ENCODE measurements around the gene FAM187B.
A peak's percentile ranks its signal among the peaks of the same experiment; 100 is the strongest.

The FAM187B gene

GRCh38 chr19:35267818-35268535, 39.4 kb upstream of the FAM187B start:
- DNase-seq (ENCODE audit: extremely low spot score) = peak; percentile 93
- ChIA-PET CTCF (interaction anchor here (0.7 to 1.5 kb wide), 2 partner anchors 124 to 126 kb away, joined by 3 read pairs; no protein-coding TSS in a partner anchor), POLR2A (no interaction called here)
- TF ChIP-seq L3MBTL2 (conservative IDR thresholded peaks at IDR 0.05) (no peak), HDGF (IDR thresholded peaks at IDR 0.05; ENCODE audit: borderline replicate concordance) (no peak), SP1 (IDR thresholded peaks at IDR 0.05) (no peak), SUZ12 (IDR thresholded peaks at IDR 0.05) (no peak)

DNA sequence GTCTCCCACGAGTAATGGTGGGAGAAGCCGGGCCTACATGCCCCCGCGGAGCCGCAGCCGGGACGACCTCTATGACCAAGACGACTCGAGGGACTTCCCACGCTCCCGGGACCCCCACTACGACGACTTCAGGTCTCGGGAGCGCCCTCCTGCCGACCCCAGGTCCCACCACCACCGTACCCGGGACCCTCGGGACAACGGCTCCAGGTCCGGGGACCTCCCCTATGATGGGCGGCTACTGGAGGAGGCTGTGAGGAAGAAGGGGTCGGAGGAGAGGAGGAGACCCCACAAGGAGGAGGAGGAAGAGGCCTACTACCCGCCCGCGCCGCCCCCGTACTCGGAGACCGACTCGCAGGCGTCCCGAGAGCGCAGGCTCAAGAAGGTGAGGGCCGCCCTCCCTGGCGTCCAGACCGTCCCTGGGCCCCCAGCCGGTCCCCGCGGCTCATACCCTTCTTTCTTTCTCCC, 38.8 kb upstream of the FAM187B start:
- no peak for TF ChIP-seq BHLHE40 (IDR thresholded peaks at IDR 0.05; ENCODE audit: borderline replicate concordance)
- TF ChIP-seq L3MBTL2 (conservative IDR thresholded peaks at IDR 0.05) = no peak
- no peak for TF ChIP-seq SP1 (IDR thresholded peaks at IDR 0.05)
- TF ChIP-seq ELF4 (IDR thresholded peaks at IDR 0.05) = no peak
- no peak for TF ChIP-seq SUZ12 (IDR thresholded peaks at IDR 0.05)
- no peak for TF ChIP-seq ARNT (IDR thresholded peaks at IDR 0.05)
- no peak for TF ChIP-seq CTBP1 (IDR thresholded peaks at IDR 0.05; ENCODE audit: borderline replicate concordance)
- TF ChIP-seq, protein P1, sequence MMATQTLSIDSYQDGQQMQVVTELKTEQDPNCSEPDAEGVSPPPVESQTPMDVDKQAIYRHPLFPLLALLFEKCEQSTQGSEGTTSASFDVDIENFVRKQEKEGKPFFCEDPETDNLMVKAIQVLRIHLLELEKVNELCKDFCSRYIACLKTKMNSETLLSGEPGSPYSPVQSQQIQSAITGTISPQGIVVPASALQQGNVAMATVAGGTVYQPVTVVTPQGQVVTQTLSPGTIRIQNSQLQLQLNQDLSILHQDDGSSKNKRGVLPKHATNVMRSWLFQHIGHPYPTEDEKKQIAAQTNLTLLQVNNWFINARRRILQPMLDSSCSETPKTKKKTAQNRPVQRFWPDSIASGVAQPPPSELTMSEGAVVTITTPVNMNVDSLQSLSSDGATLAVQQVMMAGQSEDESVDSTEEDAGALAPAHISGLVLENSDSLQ (IDR thresholded peaks at IDR 0.05) = no peak
- no peak for TF ChIP-seq ZNF384 (IDR thresholded peaks at IDR 0.05)
- TF ChIP-seq FOXA1 (IDR thresholded peaks at IDR 0.05) = no peak
- TF ChIP-seq LEF1 (IDR thresholded peaks at IDR 0.05; ENCODE audit: borderline replicate concordance) = no peak
- no peak for TF ChIP-seq FOXM1 (IDR thresholded peaks at IDR 0.05; ENCODE audit: borderline replicate concordance)
- ChIA-PET POLR2A (no interaction called here), CTCF (interaction anchor here (0.6 to 1.5 kb wide), 3 partner anchors 118 to 126 kb away, joined by 3 read pairs; no protein-coding TSS in a partner anchor)
- no peak for DNase-seq (ENCODE audit: extremely low spot score)

- no peak for DNase-seq (ENCODE audit: extremely low spot score)
Observed at GRCh38 chr19:35266520-35267352, 38.2 kb upstream of the FAM187B start.

DNA sequence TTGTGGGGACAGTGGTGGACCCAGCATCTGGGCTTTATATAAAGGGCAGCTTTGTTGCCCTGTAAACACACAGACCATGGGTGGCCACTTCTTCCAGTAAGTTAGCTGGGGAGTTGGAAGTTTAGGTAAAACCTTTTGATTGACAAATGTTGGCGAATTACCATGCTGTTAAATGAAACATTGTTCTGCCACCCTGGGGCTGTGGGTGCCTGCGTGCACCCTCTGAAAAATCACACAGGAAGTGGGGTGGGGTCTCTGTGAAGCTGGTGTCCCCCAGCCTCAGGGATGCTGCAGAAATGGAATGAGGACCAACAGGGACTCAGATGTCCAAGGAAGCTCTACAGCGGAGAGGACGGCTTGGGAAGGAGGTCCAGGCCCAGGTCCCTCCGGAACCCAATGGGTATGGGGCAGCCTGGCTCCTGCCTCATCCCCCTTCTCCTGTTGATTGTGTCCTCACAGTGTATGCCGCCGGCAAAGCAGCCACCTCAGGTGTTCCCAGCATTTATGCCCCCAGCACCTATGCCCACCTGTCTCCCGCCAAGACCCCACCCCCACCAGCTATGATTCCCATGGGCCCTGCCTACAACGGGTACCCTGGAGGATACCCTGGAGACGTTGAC, 37.5 kb upstream of the FAM187B start:
- TF ChIP-seq CTBP1 (IDR thresholded peaks at IDR 0.05; ENCODE audit: borderline replicate concordance) (no peak), FOXK2 (IDR thresholded peaks at IDR 0.05) (no peak), FOXA1 (IDR thresholded peaks at IDR 0.05) (no peak), ARNT (IDR thresholded peaks at IDR 0.05) (no peak), SUZ12 (IDR thresholded peaks at IDR 0.05) (no peak), ELF4 (IDR thresholded peaks at IDR 0.05) (no peak), FOXM1 (IDR thresholded peaks at IDR 0.05; ENCODE audit: borderline replicate concordance) (no peak), TARDBP (IDR thresholded peaks at IDR 0.05) (no peak)
- TF ChIP-seq, protein P1 (IDR thresholded peaks at IDR 0.05) = no peak
- DNase-seq (ENCODE audit: extremely low spot score) = no peak
- ChIA-PET CTCF (interaction anchor here (1.5 kb wide), 1 partner anchor 124 kb away, joined by 3 read pairs; no protein-coding TSS in a partner anchor), POLR2A (interaction anchor here (1.3 kb wide), 2 partner anchors 15 to 61 kb away, joined by 3 to 4 read pairs; no protein-coding TSS in a partner anchor)

More at GRCh38 chr19:35266520-35267352, 38.2 kb upstream of the FAM187B start:
- POLR2A ChIA-PET = interaction anchor here (1.3 kb wide), 2 partner anchors 16 to 62 kb away, joined by 3 to 4 read pairs; no protein-coding TSS in a partner anchor
- CTCF ChIA-PET = interaction anchor here (0.6 to 1.5 kb wide), 2 partner anchors 117 to 125 kb away, joined by 3 read pairs; no protein-coding TSS in a partner anchor
- TF ChIP-seq CTBP1 (IDR thresholded peaks at IDR 0.05; ENCODE audit: borderline replicate concordance) (no peak), NFRKB (IDR thresholded peaks at IDR 0.05) (no peak), FOXM1 (IDR thresholded peaks at IDR 0.05; ENCODE audit: borderline replicate concordance) (no peak), BHLHE40 (IDR thresholded peaks at IDR 0.05; ENCODE audit: borderline replicate concordance) (no peak), L3MBTL2 (conservative IDR thresholded peaks at IDR 0.05) (no peak), FOXK2 (IDR thresholded peaks at IDR 0.05) (no peak), SP1 (IDR thresholded peaks at IDR 0.05) (no peak), LEF1 (IDR thresholded peaks at IDR 0.05; ENCODE audit: borderline replicate concordance) (no peak), ZNF384 (IDR thresholded peaks at IDR 0.05) (no peak), TARDBP (IDR thresholded peaks at IDR 0.05) (no peak), HDGF (IDR thresholded peaks at IDR 0.05; ENCODE audit: borderline replicate concordance) (no peak), ELF4 (IDR thresholded peaks at IDR 0.05) (no peak), SUZ12 (IDR thresholded peaks at IDR 0.05) (no peak), ARNT (IDR thresholded peaks at IDR 0.05) (no peak), FOXA1 (IDR thresholded peaks at IDR 0.05) (no peak)
- TF ChIP-seq, protein P1 (IDR thresholded peaks at IDR 0.05) = no peak

DNA sequence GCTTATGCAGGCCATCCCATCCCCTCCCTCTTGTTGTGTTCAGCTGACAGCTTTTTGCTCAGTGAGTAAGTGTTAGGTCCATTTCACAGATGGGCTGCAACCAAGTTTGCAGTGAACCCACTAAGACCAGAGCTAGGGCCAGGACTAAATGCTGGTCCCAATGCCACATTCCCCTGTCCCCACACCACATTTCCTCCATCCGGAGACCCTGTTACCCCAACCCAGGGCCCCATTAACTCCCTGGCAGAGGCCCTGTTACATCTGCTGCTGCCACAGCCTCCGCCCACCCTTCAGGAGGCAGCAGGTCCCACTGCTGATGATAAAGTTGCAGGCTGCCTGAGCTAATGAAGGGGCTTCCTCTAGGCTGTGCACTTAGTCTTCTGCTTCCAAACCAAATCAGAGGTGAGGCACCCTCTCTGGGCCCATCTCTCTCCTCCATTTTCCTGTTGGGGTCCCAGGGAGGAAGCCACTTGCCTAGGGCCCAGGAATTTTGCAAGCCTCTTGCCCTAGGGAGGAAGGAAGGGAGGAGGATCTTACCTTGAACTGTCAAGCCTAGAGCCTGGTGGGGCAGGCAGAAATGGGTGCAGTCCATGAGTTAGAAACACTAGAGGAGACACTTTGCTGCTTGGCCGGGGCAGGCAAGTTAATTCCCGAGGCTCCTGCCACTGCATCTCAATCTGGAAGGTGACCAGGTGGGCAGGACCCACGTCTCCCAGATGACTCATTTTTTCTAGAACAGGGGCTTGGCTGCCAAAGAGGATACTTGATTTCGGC, 36.8 kb upstream of the FAM187B start:
- POLR2A ChIA-PET = interaction anchor here (1.2 to 1.3 kb wide), 3 partner anchors 10 to 60 kb away, joined by 3 to 6 read pairs (median 4); no protein-coding TSS in a partner anchor
- TF ChIP-seq NFRKB (IDR thresholded peaks at IDR 0.05) = no peak
- TF ChIP-seq BHLHE40 (IDR thresholded peaks at IDR 0.05; ENCODE audit: borderline replicate concordance) = no peak
- no peak for TF ChIP-seq FOXK2 (IDR thresholded peaks at IDR 0.05)
- TF ChIP-seq ZNF384 (IDR thresholded peaks at IDR 0.05) = no peak
- TF ChIP-seq, protein P1 (IDR thresholded peaks at IDR 0.05) = no peak
- no peak for TF ChIP-seq L3MBTL2 (conservative IDR thresholded peaks at IDR 0.05)
- no peak for TF ChIP-seq FOXA1 (IDR thresholded peaks at IDR 0.05)
- TF ChIP-seq HDGF (IDR thresholded peaks at IDR 0.05; ENCODE audit: borderline replicate concordance) = no peak
- no peak for TF ChIP-seq SUZ12 (IDR thresholded peaks at IDR 0.05)
- no peak for TF ChIP-seq TARDBP (IDR thresholded peaks at IDR 0.05)
- no peak for TF ChIP-seq LEF1 (IDR thresholded peaks at IDR 0.05; ENCODE audit: borderline replicate concordance)
- no peak for TF ChIP-seq CTBP1 (IDR thresholded peaks at IDR 0.05; ENCODE audit: borderline replicate concordance)
- no peak for TF ChIP-seq ELF4 (IDR thresholded peaks at IDR 0.05)
- no peak for TF ChIP-seq FOXM1 (IDR thresholded peaks at IDR 0.05; ENCODE audit: borderline replicate concordance)
- no peak for TF ChIP-seq ARNT (IDR thresholded peaks at IDR 0.05)
- no peak for TF ChIP-seq SP1 (IDR thresholded peaks at IDR 0.05)
- CTCF ChIA-PET = no interaction called here
- no peak for DNase-seq (ENCODE audit: extremely low spot score)

Measured in HEK293T (cell line).